NCI-H146 treated with DMSO at 0.1 percent for 48 hours (cell line): Measurements from ENCODE around the gene SGMS1.

Experiments
- DNase-seq: peaks from one replicate; lab custom pipeline; 2025; ENCODE audit not compliant: unreplicated experiment; lab: John Stamatoyannopoulos, UW

The SGMS1 gene

DNA sequence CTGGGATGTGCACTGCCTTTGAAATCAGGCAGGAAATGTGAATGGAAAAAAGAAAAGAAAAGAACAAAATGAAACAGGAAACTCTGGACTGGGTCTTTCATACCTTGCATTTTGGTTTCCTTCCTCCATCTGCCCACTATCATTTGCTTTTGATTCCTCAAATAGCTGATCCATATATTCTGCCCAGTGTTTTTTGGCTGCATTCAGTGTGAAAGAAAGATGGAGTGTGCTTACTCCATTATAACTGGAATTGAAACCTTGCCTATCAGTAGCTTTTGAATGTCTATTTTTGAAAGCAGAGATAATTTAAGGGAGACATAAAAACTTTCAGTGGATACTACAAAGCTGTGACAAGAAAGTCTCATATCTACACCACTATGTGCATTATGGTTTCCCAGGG, 308.3 kb downstream of the SGMS1 start:
- DNase-seq: no peak

DNA sequence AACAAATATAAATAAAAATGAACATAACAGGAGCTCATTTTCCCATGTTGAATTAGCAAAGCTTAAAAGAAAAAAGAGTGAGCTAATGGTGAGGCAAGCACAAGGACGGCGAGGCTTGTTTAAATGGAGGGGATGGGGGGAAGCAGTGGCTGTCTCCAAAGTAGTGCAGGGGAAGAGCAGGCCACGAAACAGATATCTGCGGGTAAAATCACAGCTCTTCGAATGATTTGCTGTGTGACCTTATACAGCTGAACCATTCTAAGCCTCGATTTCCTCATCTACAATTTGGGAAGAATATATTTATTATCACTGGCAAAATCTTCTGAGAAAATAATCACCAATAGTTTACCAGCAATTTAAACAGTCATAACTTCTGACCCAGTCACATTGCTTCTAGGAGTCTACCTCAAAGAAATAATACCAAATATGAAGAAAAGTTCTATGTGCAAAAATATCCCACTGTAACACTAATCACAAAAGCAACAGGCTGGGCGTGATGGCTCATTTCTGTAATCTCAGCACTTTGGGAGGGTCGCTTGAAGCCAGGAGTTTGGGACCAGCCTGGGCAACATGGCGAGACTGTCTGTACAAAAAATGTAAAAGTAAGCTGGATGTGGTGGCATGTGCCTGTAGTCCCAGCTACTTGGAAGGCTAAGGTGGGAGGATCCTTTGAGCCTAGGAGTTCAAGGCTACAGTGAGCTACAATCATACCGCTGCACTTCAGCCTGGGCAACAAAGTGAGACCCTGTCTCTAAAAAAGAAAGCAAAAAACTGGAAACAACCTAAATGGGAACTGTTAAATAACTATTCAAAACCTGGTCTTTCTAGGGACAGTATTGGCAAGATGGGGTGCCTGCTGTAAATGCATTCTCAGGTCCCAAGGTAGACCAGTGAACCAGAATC, 309.3 kb downstream of the SGMS1 start:
- no peak for DNase-seq

DNA sequence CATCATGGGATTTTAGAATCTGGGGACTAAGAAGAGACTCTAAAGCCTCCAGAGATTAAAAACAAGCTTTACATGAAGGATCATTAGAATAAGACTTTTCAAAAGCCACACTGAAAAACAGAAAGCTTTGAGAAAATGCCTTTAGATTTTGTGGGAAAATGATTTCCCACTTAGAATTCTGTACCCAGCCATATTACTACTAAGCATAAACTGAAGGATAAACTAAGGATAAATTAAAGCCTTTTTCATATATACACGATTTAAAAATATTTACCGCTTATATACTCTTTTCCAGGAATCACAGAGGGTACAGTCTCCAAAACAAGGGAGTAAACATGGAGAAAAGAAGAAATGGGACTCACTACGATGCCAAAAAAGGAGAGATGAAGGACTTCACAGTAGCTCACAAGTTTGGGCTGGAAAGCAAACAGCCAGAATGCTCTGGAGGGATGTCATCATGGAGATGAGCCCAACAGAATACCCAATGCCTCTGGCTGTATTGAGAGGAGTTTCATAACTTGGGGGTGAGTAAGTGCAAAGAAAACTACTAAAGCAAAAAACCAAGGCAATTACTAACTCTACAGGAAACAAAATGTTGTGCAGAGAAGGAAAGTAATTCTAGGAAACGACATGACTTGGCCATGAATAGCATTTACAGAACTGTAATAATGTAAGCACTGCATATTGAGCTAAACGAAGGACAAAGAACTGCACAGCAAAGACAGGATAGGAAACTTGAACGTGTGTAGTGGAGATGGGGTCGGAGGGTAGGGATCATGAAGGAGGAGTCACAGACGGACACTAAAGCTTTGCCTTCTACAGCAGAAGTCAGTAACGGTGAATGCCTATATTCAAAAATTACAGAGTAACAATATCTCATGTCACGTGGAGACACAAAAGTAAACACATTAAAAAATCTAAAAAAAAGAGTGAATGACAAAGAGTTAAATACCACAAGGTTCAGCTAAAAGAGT, 311.0 kb downstream of the SGMS1 start:
- no peak for DNase-seq

DNA sequence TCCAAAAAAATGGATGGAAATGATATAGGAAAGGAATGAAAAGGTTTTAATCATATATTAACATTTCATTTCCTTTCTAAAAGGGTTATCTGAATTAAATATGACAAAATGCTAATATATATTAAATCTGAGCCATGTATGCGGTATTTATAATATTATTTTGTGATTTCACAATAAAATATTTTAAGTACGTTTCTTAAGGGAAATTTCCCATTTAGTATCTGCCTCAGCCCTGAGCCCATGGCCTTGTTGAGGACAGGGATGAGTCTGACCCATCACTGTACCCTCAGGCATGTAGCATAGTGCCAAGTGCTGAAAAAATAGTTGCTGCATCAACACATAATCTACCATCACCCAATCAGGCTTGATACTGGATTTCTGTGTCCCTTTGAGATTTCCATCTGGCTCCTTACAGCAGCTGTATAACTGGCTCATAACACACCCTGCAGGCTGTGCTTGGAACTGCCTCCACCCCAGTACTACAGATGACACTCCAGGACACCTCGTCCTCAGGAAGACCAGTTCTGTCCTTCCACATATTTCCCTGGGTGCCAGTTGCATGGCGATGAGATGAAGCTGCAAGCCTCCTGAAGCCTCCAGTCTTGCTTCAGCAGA, 313.1 kb downstream of the SGMS1 start:
- DNase-seq: no peak

DNA sequence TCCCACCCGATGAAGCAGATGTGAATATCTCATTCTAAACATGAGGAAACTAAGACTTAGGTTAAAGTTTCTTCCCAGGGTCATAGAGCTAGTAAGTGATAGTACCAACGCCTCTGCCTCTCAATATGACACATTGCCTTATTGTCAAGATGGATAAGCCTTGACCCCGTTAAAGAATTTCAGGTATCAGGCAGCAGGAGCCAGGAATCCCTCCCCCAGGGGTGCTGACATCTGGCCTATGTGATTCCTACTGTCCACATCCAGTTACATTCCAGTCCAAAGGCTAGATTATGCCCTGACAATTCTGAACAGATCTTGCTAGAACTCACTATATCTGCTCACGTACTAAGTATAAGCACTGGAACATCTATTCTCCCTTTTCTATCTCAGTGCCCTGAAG, 314.4 kb downstream of the SGMS1 start:
- DNase-seq: no peak

DNA sequence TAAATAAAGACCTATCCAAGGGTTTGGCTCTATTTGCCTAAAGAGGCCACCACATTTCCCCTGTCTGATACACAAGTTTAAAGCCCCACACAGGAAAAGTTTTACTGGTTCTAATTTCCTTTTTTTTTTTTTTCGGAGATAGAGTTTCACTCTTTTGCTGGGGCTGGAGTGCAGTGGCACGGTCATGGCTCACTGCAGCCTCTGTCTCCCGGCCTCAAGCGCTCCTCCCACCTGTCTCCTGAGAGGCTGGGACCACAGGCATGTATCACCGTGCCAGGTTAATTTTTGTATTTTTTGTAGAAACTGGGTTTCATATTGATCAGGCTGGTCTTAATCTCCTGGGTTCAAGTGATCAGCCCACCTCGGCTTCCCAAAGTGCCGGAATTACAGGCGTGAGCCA, 319.1 kb downstream of the SGMS1 start:
- no peak for DNase-seq

DNA sequence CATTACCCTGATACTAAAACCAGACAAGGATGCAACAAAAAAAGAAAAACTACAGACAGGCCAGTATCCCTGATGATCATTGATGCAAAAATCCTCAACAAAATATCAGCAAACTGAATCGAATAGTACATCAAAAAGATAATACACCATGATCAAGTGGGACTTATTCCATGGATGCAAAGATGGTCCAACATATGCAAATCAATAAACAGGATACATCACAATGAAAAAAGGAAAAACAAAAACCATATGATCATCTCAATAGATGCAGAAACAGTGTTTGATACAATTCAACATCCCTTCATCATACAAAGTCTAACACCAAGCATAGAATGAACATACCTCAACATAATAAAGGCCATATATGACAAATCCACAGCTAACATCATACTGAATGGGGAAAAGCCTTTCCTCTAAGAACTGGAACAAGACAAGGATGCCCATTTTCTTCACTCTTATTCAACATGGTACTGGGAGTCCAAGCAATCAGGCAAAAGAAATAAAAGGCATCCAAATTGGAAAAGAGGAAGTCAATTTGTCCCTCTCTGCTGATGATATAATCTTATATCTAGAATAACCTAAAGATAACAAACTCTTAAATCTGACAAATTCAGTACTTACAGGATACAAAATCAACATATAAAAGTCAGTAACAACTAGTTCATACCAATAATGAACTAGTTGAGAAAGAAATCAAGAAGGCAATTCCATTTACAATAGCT, 323.6 kb downstream of the SGMS1 start:
- DNase-seq: no peak

DNA sequence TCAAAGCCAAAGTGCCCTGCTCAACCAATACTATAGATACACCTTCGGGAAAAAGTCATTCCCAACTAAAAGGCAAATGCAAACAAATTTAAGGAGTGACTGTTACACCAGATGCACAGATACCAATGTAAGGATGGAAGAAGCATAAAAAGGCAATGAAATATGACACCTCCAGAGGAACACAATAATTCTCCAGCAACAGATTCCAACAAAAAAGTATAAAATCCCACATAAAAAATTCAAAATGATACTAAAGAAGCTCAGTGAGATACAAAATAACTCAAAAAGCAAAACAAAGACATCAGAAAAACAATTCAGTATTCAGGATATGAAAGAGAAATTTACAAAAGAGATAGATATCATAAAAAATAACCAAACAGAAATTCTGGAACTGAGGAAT, 328.4 kb downstream of the SGMS1 start:
- DNase-seq: no peak

DNA sequence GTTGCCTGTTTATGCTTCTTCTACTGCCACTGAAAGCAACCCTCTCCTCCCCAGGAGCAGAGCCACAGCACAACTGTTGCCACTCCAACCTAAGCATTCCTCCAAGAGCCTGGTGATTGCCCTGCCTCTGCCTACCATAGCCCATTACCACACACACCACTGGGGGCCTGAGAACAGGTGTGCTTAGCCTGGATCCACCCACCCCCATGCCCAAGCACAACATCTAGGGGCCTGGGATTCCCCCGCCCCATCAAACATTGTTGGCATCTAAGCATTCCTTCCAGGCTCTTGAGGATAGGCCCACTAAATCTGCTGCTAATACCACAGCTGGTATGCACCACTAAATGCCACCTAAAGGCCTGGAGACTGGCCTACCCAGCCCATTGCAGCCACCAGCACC, 329.2 kb downstream of the SGMS1 start:
- DNase-seq: no peak

DNA sequence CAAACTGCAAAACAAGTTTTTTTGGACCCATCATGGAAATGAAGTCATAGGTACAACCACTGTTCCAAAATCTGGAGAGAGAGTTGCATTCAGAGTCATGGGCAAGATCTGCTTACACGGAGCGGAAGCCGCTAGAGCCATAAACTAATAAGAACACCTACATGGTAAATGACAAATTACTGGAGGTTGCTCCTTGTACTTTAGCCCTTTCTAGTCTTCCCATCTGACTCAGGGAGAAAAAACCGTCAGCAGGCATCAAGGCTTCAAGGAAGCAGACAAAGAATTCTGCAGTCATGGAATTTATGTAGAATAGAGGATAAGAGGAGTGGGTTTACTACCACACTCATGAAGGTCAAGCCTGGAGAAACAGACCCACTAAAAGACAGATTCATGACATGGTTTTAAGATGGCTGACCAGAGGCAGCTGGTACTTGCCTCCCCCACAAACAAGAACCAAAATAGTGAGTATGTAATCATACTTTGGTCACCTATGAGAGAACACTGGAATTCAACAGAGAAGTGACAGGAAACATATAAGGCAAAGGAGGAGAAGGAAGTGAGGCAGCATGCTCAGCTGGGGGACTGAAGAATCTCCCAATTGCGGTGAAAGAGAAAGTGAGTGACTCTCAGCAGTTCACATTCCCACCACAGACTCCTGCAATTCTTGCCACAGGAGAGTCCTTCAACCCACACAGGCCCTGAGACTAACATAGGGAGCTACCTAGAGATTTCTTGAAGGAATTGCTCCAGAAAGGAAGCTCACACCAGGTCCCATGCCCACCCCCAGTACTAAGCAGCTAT, 330.0 kb downstream of the SGMS1 start:
- no peak for DNase-seq

DNA sequence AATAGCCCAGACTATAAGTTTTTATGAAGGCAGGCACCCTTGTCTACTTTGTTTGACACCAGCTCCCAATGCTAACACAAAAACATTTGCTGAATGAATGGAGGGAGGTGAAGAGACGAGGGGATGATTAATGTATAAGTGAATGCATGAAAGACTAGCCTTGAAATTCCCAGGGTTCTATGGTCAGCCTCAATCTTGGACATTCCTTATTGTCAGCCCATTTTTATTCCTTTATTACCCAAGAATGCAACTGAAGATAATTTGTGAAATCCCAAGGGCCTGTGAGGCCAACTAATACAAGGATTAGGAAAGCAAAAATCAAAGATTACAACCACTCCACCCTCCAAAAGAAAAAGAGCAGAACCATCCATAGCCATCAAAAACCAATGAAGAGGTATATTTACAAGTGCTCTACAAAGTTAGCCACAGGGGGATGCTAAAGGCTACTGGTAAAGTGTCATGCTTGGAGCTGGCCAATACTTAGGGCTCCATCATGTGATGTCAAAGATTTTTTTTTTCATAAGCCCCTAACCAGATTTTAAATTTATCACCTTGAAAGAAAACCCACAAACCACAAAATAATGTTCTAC, 332.4 kb downstream of the SGMS1 start:
- DNase-seq: no peak

DNA sequence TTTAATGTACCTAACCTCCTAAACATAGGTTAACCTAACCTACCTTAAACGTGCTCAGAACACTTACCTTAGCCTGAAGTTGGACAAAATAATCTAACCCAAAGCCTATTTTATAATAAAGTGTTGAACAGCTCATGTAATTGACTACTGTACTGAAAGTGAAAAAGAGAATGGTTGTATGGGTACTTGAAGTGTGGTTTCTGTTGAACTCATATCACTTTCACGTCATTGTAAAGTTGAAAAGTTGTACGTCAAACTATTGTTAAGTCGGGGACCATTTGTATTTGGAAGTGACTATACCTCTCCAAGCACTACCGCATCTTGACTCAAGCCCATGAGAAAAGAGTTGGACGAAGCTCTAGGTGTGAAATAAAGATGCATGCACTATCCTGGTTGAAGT, 334.6 kb downstream of the SGMS1 start:
- DNase-seq: no peak

DNA sequence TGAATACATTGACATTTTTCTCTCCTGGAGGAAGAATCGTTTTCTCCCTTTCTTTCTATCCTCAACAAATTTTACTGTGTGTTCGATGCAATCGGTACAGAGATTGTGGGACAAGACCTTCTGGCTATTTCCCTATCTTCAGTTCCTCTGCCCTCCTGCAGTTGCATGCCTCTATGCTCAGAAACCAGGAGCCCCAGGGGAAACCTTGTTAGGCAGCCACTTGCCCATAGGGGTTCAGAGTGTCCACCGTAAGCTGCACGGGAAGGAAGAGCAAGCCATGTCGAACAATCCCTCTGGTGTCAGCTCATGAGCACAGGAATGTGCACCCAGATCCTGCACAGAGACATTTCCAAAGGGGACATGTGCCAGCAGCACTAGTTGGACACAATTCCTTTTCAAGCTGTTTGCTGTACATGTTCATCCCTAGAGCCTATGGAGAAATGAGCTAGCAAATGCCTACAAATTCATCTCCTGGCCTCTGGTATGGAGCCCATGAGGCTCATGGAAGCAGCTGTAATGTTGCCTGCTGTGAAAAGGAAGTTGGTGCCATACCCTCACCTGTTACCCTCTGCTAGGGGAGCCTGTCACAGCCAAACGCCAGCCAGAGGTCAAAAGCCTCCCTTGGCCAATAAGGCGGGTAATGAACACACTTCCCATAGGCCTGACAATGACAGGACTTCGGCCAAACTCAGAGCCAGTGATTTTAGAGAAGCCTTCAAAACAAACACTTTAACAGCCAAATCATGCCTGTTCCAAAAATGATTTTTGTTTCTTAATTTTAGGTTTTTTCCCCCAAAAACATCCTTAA, 336.6 kb downstream of the SGMS1 start:
- no peak for DNase-seq

DNA sequence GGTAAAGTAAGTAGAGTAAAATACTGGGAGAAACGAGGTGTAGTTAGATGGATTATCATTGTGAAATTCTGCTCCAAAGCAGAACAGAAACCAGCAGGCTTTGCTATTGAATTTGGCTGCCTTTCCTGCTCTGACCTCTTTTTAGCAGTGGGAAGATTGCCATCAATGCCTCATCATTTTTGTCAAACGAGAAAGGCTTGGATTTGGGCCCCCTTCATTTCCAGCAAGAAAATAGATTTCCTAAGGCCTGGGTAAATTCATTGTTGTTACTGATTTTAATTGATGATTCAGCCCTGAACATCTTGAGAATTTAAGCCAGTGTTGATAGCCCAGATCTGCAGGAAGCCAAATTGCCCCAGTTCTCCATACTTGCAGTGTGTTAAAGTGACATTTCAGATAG, 337.2 kb downstream of the SGMS1 start:
- DNase-seq: no peak

DNA sequence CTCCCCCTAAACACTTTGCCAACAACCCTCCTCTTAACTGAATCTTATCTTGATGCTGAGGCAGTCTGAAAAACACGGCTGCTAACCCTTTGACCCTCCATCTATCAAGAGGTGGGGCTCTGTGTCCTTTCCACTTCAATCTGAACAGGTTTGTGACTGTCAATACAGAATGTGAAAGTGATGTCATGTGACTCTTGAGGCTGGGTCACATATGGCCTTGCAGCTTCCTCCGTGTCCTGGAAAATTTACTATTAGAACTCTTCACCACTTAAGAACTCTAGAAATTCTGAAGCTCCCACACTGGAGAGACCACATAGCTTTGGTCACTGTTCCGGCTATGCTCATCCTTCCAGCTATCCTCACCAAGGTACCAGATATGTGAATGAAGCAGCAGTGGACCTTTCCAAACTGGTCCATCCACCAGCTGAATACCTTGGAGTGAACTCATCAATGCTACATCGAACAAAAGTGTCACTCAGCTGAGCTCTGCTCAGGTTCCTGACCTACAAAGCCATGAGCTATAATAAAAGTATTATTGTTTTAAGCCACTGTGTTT, 341.7 kb downstream of the SGMS1 start:
- no peak for DNase-seq

DNA sequence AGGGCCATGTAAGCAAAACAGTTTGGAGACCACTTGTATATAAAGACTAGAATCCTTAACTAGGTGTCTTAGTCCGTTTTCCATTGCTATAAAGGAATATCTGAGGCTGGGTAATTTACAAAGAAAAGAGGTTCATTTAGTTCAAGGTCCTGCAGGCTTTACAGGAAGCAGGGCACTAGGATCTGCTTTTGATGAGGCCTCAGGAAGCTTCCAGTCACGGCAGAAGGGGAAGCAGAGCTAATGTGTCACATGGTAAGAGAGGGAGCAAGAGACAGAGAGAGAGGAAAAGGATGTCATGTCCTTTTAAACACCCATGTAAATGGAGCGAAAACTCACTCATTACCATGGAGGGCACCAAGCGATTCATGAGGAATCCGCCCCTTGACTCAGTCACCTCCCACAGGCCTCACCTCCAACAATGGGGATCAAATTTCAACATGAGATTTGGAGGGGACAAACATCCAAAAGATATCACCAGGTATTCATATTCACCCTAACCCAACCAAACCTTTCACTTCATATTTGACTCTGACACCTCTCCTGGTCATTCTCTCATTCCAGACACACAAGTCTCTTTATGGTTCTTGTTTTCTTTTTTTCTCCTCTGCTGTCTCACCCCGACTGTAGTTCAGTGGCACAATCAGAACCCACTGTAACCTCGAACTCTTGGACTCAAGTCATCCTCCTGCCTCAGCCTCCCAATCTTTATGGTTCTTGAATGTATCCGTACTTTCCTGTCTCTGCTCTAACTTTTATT, 342.4 kb downstream of the SGMS1 start:
- DNase-seq: no peak

DNA sequence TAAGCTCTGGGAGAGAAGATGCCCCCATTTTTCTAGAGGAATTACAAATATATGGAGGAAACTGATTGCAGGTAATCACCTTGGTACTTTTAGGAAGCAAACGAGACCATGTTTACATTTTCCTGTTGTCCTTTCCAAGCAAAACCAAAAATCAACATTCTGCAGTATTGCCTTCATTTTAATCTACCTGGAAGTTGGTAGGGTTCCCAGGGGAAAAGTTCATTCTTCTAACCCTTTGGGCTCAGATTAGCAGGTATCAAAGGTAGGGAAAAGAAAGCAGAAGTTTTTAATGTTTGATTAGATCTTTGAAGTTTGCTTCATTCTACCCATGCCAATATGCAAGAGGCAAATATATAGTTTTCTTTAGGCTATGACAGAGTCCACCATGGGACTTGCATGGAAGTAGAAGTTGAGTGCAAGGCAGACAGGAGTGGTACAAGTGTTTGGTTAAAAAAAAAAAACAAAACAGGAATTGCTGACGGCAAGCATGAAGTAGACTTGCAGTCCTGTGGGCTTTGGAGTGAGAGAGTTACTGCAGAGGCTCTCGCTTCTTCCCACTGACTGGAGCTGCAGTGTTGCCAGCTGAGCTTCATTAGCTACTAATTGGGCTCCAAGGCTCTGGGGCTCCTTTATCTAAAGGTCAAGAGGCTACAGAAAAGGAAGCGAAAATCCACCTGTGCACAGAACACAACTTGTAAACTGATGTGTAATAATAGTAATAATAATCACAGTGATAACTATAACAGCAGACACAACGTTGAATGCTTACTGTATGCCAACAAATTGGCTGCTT, 343.5 kb downstream of the SGMS1 start:
- DNase-seq: no peak
